GM18873 (cell line): ENCODE results near the gene TANC1.

Source experiments
- ATAC-seq: cut with Tn5 transposase; IDR thresholded peaks from one replicate; pipeline ENCODE4 v1.9.1; 2021; ENCODE audit warnings: mild to moderate bottlenecking, moderate library complexity, moderate number of reproducible peaks; ENCODE audit not compliant: unreplicated experiment, low FRiP score

The TANC1 gene

GRCh38 chr2:159230145-159230877 lies 261.9 kb downstream of the TANC1 start:
- ATAC-seq, result no peak

- no peak for ATAC-seq
These were observed 264.2 kb downstream of the TANC1 start for GRCh38 chr2:159232456-159233170.

- no peak for ATAC-seq
These were observed 266.4 kb downstream of the TANC1 start for GRCh38 chr2:159234868-159235267.

DNA sequence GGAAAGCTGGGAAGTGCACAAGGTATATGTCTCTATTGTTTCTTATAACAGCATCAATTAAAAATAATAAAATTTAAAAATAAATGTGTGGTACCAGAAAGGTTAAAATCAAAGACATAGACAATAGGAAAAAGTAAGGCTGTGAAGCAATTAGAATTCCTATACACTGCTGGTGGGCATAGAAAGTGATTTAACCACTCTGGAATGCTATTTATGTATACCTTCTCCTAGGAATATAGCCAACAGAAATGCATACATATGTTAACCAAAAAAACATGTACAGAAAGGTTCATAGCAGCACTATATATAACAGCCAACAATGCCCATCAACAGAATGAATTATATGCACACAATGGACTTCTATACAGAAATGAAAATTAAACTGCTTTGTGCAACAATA lies 275.1 kb downstream of the TANC1 start:
- ATAC-seq, result no peak

DNA sequence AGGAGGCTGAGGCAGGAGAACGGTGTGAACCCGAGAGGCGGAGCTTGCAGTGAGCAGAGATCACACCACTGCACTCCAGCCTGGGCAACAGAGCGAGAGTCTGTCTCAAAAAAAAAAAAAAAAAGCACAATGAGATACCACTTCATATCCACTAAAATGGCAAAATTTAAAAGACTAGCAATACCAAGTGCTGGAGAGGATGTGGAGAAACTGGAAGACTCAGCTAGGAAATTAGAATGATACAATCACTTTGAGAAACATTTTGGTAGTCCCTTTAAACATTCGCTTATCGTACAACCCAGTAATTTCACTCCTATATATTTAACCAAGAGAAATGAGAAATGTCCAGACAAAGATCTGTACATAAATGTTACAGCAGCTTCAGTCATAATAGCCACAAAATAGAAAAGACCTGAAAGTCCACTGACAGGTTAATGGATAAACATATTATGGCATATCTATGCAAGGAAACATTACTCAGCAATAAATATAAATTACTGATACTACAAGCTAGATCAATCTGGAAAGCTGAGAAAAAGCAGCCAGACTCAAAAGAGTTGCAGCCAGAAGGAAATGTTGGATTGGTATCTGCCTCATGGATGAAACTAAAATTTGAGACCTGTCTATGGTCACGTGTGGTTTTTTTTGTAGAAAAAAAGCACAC lies 278.0 kb downstream of the TANC1 start:
- ATAC-seq, result no peak

DNA sequence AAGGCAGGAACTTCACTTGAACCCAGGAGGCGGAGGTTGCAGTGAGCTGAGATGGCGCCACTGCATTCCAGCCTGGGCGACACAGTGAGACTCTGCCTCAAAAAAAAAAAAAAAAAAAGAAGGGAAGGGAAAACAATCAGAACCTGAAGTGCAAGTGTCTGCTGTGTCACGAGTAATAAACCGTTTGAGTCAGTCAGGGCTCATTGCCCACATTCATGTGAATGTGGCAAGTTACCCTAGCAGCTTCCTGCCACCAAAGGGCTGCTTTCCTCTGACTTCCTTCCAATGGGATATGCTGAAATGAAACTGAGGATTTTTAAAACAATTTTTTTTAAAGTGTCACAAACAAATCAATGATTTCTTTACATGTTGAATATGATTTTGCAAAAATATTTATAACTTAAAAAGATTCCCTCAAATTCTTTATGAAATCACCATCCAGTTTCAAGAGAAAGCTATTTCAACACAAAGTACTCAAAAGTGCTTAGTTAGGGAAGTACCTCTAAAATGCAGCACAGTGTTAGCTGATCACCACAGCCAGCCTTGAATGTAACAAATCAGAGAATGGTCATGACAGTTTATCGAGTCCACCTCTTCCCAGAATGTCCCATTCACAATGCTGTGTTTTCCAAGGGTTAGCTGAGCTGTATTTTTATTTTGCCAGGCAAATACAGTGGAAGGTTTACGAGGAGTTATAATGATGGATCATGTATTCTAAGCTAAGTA lies 281.7 kb downstream of the TANC1 start:
- ATAC-seq, result no peak

- ATAC-seq, result no peak
These were observed 283.1 kb downstream of the TANC1 start for GRCh38 chr2:159251296-159252173.

- no peak for ATAC-seq
These were observed 284.5 kb downstream of the TANC1 start for GRCh38 chr2:159252905-159253304.

DNA sequence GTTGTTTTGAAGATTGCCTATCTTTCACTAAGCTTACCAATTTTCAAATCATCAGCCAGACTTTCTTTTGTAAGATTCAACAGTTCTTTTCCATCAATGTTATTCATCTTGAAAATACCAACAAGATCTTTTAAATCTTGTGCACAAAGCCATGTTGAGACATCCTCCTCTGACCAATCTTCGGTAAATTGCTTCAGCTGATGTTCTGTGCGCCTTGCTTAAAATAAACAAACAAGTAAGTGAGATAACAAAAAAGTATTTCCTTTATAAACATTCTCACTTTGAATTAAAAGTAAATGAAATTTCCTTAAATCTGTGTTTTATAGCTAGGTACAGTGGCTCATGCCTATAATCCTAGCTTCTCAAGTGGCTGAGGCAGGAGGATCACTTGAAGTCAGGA lies 287.7 kb downstream of the TANC1 start:
- no peak for ATAC-seq

GRCh38 chr2:159262226-159262625 lies 293.8 kb downstream of the TANC1 start:
- ATAC-seq, result no peak

DNA sequence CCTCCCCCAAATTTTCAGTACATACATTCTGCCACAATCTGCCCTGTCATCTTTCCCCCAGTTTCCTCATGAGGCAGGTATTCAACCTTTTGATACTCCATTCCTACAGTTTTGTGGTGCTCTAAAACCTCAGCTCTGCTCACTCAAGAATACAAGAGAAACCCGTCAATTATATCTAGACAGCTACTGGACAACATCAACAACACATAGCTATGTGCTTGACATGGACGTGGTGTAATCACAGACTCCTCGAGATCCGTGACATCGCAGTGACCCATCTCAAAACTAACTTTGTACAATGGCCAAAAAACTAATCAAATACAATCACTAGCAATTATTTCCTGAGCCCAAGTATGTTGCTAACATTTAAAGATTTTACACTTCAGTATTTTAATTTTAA lies 294.5 kb downstream of the TANC1 start:
- ATAC-seq, result no peak

GRCh38 chr2:159265171-159265576 lies 296.7 kb downstream of the TANC1 start:
- no peak for ATAC-seq

DNA sequence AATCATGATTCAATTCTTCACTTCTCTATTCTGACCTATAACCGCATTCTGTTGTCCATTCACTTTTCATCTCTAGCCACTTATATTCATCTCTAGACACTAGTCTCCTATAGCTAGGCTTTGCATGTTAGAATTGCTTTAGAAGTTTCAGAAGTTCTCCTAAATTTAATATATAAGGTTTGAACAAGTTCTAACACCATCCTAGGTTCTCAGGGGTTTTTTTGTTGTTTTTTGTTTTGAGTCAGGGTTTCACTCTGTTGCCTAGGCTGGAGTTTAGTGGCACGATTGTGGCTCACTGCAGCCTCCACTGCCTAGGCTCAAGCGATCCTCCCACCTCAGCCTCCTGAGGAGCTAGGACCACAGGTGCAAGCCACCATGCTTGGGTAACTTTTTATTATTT lies 298.1 kb downstream of the TANC1 start:
- no peak for ATAC-seq

GRCh38 chr2:159267921-159268320 lies 299.5 kb downstream of the TANC1 start:
- no peak for ATAC-seq

DNA sequence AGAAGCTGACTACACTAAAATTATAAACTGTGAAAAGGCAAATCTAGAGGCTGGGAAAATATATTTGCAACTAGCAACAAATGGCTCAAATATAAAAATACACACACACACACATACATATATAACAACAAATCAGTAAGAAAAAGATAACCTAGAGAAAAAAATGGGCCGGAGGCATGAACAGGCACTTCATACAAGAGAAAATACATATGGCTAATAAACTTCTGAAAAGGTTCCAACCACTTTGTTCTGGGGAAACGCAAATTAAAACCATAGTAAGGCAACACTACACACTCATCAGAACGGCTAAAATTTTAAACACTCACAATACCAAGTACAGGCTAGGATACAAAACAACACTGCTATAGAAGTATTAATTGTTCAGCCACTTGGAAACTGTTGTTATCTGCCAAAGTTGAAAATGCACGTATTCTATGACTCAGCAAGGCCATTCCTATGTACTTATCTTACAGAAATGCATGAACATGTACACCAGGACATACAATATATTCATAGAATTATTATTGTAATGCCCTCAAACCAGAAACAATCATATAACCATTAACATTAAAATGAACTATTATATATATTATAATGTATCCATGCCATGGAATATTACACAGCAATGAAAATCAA lies 302.4 kb downstream of the TANC1 start:
- no peak for ATAC-seq

- ATAC-seq, result no peak
These were observed 303.7 kb downstream of the TANC1 start for GRCh38 chr2:159272156-159272555.

GRCh38 chr2:159275111-159275510 lies 306.7 kb downstream of the TANC1 start:
- ATAC-seq, result no peak

GRCh38 chr2:159279700-159280099 lies 311.3 kb downstream of the TANC1 start:
- no peak for ATAC-seq

DNA sequence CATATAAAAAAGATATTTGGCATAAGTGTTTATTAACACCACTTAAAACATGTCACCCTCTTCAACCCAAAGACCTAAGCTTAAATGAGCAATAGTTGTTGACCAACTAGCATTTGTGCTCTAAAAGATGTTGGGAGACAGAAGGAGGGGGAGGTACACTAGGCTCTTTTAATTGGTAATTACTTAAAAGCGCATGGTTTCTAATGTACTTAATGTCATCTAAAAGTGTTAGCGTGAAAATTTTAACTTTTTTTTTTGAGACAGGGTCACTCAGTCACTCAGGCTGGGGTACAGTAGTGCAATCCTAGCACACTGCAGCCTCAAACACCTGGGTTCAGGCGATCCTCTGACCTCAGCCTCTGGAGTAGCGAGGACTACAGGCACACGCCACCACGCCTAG lies 312.6 kb downstream of the TANC1 start:
- ATAC-seq, result no peak
